ENCODE results near the gene CBS.
"Not testable (repeated sequence)": the region's sequence is repeated elsewhere in the genome, so short reads cannot be mapped to it uniquely, and the experiment has no call there.

The CBS gene

GRCh38 chr21:43075170-43076022 is at the start of gene CBS:
Gene CBS, minus strand, starts transcription at chr21:43075835. Its CDS starts 3,642 bp downstream, at chr21:43072193.
- not testable (repeated sequence) for DNase-seq

DNA sequence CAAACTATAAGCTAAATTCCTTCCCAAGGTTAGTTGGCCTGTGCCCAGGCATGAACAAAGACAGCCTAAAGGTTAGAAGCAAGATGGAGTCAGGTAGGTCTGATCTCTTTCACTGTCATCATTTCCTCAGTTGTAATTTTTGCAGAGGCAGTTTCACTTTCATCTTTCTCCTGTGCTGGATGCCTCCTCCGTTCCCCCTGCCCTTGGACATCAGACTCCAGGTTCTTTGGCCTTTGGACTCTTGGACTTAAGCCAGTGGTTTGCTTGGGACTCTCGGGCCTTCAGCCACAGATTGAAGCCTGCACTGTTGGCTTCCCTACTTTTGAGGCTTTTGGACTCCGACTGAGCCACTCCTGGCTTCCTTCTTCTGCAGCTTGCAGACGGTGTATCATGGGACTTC is 40.3 kb upstream of the CBS start:
- not testable (repeated sequence) for DNase-seq

GRCh38 chr21:43114483-43114882 is 38.8 kb upstream of the CBS start:
- not testable (repeated sequence) for DNase-seq

- not testable (repeated sequence) for DNase-seq
Observed at GRCh38 chr21:43109006-43109405, 33.4 kb upstream of the CBS start.

- DNase-seq: not testable (repeated sequence)
Observed at GRCh38 chr21:43108177-43108576, 32.5 kb upstream of the CBS start.

DNA sequence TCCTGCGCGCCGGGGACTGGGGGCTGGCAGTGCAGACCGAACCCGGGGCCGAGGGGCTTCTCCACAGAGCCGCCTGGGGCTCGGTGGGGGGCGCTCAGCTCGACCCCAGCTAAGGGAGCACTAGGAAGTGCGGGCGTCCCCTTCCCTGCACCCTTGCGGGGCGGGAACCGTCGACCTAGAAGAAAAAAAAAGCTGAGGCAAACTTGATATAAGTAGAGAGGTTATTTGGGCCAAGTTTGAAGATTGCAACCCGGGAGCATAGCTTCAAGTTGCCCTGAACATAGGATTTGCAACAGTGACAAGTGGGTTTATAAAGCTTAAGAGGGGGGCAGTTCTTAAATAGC is 32.1 kb upstream of the CBS start:
- DNase-seq: not testable (repeated sequence)

DNA sequence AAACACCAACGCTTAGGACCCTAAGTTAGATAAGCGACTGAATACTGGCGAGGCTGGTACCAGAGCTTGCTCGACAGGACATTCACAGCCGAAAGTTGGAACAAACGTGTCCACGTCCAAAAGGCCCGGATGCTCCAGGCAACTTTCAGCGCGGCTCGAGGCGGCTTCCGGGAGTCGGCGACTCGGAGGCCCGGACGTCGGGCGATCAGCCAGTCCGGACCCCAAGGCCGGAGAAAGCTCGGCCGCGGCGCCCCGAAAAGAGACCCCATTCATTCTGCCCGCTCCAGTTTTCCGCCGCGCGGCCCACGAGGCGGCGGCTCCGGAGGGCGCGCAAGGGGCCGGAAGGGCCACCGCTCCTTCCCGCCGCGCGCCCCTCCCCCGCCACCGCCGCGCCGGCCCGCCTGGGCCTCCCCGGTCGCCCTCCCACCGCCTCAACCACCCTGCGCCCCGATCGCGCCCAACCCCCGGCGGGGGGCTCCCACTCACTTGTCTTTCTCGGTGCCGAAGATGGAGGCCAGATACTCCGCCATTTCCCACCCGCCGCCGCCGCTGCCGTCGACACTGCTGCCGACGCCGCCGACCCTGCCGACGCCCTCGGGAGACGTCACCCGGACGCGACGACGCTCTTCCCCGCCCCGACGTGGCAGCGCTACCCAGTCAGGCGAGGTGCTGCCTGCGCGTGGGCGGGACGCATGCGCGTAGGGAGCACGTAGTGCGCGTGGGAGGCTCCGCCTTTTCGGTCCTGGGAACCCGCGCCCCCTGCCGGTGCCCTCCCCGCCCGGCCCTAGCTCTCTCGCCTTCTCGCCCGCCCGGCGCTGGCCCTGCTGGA is 31.5 kb upstream of the CBS start, which contains the start of gene U2AF1:
Gene U2AF1 (minus strand): TSS at position 606 of the 829 bp plus-strand sequence. CDS start 76 bp downstream, at position 530.
- DNase-seq: not testable (repeated sequence)

DNA sequence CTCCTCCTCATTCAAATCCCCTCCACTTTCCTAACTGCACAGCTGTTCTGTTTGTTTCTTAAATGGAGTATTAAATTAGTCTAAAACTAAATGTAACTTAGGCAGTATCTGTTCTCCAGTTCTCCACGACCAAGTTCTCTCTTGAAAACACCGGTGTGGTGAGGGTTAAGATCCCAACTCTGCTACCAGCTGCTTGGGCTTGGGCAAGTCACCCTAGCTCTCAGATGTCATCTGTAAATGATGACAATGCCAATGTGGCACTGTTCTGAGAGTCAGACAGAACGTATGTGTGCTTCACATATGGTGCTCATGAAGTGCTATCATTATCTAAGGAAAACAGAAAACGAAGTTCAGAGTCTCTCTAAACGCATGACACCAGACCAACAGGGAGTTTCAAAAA is 29.0 kb upstream of the CBS start:
- DNase-seq: not testable (repeated sequence)

DNA sequence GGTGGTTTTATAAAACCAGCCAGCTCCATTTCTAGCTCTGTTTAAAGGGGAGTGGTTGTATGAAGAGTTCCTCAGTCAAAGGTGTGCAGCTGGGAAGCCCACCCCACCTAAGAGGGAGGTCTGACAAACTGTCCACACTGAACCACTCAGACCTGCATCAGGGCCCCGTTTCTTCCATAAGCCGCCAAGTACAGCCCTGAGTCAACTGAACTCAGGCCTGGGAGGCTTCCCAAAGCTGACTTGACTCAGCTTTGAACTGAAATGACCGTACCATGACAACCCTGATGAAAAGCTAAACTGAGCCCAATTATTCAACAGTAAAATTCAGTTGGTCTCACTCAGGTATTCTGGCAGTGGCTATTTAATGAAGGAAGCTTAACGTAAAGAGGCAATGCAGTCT is 26.6 kb upstream of the CBS start:
- DNase-seq: not testable (repeated sequence)

DNA sequence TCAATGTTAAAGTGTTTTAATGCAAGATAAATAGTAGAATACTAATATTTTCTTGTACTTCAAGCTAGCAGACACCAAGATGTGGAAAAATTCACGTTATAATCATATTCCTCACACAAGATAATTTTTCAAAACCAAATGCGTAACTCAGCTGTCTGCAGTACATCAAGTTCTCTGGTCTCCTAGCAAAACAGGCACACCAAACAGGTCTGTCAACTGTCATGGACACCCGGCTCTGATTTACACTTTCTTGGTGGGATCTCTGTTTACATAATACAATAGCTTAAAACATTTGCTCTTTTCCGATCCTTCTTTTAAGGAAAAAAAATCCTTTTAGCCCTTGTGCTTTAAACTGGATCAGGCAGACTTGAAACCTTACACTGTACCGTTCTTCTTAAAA is 26.0 kb upstream of the CBS start:
- DNase-seq: not testable (repeated sequence)

GRCh38 chr21:43101000-43101399 is 25.4 kb upstream of the CBS start:
- DNase-seq: not testable (repeated sequence)

DNA sequence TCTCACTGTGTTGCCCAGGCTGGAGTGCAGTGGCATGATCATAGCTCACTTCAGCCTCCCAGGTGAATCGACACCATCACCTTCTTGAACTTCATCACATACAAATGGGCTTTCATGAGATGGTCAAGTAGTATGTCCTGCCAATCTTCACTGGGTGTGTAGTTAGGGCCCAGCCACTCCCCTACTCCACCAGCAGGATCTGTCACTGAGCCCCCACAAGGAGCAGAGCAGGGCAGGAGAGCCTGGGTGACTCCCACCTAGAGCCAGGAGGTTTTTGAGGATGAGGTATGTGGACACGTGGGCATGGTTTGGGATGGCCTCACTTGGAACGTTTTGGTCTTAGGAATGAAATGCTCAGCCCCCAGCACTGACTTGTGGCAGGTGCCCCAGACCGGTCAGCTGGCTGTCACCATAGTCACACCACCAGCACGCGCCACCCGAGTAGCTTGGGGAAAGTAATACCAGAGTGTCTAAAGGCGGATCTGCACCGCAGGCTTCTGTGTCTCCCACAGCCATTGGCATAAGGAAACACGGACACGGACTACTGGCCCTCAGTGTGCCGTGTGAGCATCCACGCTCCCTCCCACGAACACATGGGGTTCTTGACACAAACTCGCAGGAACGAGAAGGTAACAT is 16.5 kb upstream of the CBS start:
- not testable (repeated sequence) for DNase-seq

- DNase-seq: not testable (repeated sequence)
Observed at GRCh38 chr21:43090947-43091346, 15.3 kb upstream of the CBS start.

- DNase-seq: not testable (repeated sequence)
Observed at GRCh38 chr21:43089463-43089862, 13.8 kb upstream of the CBS start.

DNA sequence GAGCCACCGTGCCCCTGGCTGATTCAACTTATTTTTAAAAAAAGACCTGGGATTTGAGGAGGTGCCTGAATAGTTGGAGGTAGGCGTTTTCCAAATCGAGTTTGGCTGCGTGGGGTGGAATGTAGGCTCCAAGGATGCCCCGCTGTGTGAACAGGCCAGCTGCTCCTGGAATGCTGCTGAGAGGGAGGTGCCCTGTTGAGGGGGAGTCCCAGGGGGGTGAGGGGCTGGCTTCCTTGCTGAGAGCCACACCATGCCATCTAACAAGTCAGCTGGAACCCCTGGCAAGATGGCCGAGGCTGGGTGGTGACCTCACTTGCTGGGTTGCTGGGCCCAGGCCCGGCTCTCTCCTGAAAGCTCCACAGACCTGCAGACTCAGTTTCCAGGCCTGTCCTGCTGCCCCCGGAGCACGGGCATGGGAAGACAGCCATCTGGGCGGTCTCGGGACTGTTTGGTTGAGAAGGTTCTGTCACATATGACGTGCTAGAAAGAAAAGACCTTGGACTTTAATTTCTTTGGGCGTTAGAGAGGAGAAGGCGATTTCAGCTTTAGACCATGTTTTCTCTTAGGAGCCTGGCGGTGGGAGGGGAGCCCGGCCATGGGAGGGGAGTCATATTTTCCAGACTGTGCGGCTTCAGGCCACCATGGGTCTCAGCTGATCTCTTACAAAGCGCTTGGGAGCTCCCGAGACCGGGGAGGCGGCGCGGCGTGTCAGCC is 7.1 kb upstream of the CBS start:
- DNase-seq: not testable (repeated sequence)

- not testable (repeated sequence) for DNase-seq
Observed at GRCh38 chr21:43076643-43077042, 1.0 kb upstream of the CBS start.

DNA sequence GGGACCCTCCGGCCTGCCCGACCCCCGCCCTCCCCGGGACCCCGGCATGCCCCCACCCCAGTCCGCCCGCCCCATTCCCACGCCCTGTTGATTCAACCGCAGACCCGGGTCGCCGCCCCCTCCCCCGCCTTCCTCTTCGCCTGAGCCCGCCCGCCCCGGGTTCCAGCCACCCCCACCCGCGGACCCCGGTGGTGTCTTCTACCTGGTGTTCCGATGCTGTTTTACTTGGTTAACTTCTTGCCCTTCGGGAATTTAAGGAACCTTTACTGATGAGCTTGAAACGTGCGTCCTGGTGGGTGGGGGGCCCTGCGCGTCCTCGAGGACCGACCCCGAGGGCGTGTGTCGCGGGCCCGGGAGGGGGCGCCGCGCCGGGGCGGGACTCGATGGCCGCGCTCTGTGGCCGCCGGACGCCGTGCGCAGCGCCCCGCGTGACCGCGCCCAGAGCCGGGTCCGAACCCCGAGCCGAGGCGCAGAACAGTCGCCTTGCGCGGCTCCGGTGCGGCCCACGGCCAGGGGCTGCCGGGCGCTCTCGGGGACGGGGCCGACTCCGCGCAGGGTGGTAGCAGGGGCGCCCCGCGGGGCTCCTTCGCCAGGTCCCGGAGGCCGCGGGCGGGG is 495 bp upstream of the CBS start:
- not testable (repeated sequence) for DNase-seq

DNA sequence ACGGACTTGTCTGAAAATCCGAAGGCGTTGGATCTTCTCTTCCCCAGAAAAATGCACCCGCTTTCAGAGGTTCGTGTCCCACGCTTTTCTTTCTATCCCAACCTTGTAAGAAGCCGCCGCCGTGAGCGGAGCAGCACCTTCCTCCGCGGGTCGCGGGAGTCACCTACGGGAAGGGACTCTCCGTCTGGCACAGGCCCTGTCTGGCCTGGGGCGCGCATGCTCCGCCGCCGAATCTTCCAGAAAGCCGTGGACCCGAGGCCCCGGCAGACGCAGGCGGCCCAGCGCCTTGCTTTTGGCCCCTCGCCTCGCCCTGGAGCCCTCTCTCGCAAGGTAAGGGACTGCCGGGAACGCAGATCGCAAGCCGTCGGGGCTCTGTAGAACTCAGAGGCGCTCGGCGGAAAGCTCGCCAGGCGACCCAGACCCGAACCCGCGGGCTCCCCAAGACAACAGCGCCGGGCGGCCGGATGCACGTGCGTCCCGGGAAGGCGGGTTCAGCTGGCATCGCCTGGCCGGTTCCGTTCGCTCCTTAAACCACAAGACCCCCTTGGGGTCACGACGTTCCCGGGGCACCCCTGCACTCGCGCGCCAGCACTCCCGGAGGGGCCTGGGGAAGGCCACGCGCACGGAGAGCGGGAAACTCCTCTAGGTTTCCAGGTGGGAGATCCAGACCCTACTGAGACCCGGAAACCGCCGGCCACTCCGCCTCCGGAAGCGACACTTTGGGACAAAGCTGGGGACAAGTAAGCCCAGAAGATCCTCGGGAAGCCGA is 1.1 kb downstream of the CBS start:
- DNase-seq: not testable (repeated sequence)

DNA sequence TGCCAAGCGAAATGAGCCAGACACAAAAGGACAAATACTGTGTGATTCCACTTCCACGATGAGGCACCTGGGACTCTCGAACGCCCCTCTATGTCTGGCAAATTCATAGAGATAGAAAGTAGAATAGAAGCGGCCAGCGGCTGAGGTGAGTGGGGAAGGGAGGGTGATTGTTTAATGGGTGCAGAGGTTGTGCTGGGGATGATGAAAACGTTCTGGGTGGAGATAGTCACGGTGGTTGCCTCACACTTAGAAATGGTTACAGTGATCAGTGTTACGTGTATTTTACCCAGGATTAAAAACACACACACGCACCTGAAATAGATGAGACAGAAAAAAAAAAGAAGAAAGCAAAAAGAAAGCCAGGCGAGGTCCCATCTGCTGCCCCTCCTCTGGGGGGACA is 2.9 kb downstream of the CBS start:
- DNase-seq: not testable (repeated sequence)

DNA sequence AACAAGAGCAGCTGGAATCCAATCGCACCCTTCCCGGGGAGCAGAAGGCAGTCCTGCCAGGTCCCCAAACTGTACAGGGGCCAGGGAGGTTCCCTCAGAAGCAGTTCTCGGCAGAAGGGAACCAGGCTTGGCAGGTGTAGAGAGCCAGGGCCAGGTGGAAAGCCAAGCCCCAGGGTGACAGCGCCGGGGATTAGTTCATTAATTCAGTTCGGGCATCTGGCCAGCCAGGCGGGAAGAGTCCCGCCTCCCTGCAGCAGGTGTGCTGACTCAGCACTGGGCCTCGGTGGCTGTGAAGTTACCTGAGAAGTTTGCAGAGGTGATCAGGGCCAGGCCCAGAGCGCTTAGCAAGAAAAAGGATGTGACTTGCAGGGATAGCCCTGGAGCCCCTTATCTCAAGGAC is 6.0 kb downstream of the CBS start:
- DNase-seq: not testable (repeated sequence)

- DNase-seq: not testable (repeated sequence)
Observed at GRCh38 chr21:43068065-43068464, 7.6 kb downstream of the CBS start.
